NCI-H146 treated with DMSO at 0.1 percent for 48 hours (cell line): ENCODE measurements around the gene FTSJ1.
"Not testable (repeated sequence)": the region's sequence is repeated elsewhere in the genome, so short reads cannot be mapped to it uniquely, and the experiment has no call there.

Experiments used
- DNase-seq: peaks from one replicate; lab custom pipeline; 2025; ENCODE audit not compliant: unreplicated experiment; lab: John Stamatoyannopoulos, UW

FTSJ1 gene

DNA sequence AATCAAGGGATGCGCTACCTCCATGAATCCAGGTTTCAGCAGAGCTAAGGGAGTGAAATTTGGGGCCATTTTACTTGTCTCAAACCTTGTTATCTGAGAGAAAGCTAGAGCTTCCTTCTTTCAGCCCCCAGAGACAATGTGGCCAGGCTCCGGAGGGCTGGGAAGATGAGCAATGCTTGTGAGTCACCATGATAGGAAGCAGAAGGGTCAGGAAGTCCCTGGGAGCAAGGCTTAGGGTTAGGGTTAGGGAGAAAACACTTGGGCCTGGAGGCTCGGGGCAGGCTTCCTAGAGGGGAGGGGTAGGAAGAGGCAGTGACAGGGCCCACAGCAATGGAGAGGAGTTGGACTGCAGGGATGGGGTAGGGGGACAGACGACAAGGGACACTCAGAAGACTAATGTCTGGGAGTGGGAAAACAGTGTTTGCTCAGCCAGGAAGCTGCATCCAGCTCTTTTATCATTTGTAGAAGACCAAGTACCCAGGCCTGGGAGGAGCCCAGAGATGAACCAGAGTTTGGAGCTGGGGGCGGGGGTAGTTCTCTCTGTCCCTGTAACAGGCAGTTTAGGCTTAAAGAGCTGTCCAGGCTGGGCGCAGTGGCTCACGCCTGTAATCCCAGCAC lies 16.4 kb downstream of the FTSJ1 start:
- no peak for DNase-seq

DNA sequence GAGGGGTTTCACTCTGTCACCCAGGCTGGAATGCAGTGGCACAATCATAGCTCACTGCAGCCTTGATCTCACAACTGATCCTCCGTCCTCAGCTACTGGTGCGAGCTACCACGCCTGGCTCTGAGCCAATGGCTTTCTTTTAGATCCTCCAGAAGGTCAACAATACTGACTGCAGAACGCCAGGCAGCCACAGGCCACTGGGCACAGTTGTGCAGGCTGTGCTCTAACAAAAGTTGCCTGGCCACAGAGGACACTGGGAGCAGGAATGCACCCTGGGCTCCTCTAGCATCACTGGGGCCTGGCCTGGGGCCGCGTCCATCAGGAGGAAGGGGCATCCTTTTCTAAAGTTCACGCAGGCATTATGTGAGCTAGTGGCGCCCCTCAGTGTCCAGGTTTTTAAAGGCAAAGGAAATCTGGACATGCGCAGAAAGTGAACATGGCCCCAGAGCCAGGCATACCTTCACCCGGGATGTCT lies 17.9 kb downstream of the FTSJ1 start:
- DNase-seq, result no peak

DNA sequence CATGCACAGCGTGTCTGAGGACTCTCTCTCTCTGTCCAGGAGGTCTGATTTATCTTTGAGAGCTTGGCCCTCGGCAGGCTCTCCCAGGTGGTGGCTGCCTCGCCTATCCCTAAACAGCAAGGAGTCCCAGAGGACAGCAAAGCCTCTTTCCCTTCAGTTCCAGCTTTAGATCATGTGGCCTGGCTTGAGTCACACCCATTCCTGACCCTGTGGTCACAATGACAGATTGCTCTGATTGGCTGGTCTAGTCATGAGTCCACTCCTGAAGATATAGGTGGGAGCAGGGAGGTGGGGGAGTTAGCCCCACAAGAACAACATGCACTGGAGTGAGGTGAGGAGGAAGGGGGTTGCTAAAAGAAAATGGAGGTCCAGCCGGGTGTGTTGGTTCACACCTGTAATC lies 20.7 kb downstream of the FTSJ1 start:
- DNase-seq, result no peak

DNA sequence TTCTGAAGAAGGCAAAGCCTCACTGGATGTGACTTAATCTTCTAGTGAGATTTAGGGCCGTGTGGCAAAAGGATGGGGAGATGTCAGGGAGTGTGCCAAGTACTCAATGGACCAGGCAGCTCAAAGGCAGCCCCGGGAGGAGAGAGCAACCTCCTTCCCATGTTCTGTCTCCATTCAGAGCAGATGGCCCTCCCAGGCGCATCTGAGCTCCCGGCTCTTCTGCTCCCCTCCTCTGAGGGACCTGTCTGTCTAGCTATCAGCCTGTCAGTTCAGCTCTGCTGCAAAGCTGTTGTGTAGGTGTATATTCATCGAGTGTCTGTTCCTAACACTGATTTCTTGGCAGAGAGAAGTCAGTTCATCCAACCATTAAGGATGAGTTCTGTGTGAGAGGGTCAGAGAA lies 21.9 kb downstream of the FTSJ1 start:
- no peak for DNase-seq

DNA sequence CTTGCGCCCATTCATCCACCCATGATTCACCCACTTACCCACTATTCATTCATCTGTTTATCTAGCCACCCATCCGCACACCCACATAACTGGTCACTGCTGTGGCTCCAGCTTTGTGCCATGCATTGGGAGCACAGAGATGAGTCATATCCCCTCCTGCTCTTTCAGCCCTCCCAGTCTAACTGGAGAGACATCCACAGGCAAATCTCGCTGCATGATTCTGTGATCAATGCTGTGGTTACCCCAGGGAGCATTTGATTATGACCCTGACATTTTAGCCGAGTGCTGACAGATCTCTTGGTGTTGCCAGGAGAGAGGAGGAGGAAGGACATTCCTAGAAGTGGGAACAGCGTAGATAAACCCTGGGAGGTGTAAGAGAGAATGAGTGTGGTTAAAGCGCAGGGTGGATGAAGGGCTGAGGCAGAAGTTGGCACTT lies 22.4 kb downstream of the FTSJ1 start:
- DNase-seq, result no peak

DNA sequence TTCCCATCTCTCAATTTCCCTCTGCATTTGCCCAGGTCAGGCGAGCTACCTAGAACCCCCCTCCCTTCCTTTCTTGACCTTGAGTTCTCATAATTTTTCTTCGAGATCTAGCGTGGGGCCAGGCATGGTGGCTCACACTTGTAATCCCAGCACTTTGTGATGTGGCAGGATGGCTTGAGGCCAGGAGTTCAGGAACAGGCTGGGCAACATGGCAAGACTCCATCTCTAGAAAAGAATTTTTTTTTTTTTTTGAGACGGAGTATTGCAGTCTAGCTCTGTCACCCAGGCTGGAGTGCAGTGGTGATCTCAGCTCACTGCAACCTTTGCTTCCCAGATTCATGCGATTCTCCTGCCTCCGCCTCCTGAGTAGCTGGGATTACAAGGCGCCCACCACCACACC lies 28.3 kb downstream of the FTSJ1 start:
- no peak for DNase-seq

DNA sequence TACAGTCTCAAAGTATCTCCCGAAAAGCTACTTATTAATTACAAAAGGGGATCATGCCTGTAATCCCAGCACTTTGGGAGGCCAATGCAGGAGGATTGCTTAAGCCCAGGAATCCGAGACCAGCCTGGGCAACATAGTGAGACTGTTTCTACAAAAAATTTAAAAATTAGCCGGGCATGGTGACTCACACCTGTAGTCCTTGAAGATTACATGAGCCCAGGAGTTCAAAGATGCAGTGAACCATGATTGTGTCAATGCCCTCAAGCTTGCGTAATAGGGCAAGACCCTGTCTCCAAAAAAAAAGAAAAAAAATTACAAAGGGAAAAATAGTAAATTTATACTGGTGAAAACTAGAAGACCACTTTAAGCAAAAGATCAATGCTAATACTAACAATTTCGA lies 29.5 kb downstream of the FTSJ1 start:
- DNase-seq, result no peak

DNA sequence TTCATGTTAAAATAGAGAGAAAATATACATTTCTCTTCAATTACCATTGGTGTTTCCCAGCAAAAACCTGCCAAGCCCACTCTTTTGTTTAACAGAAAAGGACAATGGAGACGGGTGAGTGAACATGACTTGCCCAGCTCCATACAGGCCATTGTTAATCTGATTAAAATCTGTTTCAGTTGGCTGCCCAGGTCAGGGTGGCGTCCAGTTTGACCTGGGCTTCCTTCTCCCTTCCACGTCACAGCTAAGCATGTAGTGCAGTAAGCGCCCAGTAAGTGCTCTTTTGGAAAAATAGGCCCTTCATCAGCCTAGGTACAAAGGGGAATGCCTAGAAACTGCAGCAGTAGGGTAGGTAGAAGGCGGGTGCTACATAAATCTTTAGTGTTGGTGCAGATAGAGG lies 31.2 kb downstream of the FTSJ1 start:
- DNase-seq, result no peak

DNA sequence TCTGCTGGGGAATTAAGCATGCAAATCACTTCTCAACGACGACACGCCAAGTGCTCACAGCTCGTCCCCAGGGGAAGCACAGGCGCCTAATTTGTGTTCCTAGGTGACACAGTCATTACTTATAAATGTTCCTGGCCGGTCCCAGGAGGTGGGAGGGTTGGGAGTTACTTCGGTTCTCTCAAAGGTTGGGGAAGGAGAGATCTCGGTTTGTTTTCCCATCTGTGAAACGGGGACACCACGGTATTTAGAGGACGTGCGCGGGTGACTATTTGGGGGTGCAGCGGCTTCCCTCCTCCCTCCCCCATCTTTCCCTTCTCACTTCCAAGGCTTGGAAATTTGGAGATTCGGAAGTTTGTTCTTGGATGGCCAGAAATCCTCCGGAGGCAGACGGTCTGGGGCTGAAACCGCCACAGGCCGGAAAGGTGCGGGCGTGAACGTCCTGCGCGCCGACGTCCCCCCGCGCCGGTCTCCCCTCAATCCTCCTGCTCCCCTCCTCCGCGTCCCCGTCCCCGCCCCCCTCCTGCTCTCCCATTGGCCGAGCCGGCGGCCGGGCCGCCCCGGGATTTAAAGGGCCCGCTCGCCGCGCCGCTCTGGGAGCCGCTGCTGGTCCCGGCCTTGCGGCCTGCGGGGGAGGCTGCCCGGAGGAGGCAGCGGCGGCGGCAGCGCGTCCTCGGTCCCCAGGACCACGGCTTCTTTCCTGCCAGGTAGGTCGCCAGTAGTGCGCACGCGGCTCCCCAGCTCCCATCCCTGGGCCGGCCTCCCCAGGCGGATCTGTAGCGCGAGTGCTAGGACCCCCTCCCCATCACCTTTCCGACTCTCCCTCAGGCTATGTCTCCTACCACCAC lies 32.6 kb downstream of the FTSJ1 start, which contains the start of gene PORCN:
TSS of gene PORCN (plus strand) at position 593 of the 845 bp plus-strand sequence. CDS start 829 bp downstream, outside the sequence.
- DNase-seq, result peak; percentile 39

DNA sequence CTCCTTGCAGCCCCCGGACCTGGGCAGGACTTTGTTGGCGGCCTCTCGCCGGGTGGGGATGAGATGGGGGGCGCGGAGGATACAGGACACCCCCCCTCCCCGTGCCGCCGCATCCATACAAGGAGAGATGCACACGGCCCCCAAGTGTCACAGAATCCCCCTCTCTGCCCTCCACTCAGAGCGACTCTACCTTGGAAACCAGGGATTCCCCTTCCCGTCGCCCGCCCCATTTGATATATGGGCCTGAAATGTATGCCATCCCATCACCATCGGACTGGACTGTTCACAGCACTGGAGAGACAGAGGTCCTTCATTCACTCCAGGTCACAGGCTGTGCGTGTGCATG lies 33.2 kb downstream of the FTSJ1 start:
- no peak for DNase-seq

DNA sequence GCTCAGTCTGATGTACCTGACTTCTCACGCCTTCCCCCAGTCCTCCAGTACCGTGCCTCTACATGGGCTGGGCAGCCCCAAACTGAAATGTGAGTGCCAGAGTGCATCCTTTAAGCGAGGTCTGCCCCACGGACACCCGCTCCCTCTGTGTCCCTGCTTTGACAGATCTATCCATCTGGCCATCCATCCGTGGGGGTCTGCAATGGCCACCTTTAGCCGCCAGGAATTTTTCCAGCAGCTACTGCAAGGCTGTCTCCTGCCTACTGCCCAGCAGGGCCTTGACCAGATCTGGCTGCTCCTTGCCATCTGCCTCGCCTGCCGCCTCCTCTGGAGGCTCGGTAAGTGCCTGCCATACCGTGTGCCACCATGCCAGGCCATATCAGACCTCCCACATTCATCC lies 33.6 kb downstream of the FTSJ1 start:
- no peak for DNase-seq

DNA sequence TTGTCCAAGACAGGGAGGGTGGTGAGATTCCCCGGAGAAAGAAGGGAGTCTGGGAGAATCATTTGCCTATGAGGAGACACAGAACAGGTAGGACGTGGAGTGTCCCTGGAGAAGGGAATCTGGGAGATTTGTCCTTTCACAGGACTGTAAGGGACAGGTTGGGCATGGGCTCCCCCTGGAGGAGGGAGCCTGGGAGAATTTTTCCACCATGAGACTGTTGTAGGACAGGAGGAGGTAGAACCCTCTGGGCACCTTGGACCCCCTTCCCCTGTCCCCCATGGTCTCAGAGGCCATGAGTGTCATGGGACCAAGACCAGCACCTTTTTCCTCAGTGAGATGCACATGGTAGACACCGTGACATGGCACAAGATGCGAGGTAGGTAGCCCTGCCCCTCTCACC lies 35.6 kb downstream of the FTSJ1 start:
- DNase-seq, result no peak

DNA sequence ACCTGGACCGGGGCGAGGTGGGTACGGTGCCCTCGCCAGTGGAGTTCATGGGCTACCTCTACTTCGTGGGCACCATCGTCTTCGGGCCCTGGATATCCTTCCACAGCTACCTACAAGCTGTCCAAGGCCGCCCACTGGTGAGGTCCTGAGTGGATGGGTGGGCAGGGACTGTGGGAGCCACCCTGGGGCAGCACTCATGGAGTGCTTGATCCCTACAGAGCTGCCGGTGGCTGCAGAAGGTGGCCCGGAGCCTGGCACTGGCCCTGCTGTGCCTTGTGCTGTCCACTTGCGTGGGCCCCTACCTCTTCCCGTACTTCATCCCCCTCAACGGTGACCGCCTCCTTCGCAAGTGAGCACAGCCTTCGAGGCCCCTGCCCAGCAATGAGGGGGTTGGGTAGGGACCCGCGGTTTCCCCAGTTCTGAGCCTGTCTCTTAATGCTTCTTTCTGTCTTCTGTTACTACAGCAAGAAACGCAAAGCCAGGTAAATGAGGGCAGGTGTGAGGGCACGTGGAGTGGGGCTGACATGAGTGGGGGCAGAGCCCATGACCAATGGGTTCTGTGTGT lies 36.5 kb downstream of the FTSJ1 start:
- DNase-seq, result no peak

DNA sequence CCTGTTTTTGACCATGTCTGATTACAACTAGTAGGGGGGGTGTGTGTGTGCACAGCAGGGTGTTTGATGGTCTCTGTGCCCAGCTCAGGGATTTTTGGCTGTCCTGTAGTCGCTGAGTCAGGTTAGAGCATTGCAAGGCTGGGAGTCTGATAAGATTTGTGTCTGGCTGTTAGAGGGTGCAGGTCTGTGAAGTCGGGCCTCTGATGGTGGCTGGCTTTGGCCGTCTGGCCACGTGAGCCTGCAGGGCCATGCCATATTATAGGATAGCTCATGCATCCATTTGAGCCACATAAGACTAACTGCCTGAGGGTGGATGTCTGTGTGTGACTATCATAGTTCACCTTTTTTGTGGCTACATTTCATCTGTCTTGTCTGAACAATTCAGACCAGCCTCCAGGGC lies 37.7 kb downstream of the FTSJ1 start:
- no peak for DNase-seq

DNA sequence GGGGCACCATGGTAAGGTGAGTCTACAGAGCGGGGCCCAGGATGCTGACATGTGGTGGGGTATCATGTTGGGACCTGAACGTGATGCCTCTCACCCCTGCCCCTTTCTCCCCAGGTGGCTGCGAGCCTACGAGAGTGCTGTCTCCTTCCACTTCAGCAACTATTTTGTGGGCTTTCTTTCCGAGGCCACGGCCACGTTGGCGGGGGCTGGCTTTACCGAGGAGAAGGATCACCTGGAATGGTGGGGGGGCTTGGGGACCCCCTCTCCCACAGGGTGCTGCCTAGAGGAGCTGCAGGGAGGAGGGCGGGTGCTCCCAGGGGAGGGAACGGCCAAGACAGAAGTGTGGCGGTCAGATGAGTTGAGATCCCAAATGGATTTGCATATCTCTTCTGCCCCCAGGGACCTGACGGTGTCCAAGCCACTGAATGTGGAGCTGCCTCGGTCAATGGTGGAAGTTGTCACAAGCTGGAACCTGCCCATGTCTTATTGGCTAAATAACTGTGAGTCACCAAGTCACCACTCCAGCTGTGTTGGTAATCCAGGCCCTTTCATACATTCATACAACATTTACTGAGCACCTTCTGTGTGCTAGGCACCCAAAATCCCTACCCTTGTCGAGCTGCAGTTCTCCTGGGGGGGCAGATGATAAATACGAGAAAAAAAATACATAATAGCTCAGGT lies 38.3 kb downstream of the FTSJ1 start:
- DNase-seq, result no peak

DNA sequence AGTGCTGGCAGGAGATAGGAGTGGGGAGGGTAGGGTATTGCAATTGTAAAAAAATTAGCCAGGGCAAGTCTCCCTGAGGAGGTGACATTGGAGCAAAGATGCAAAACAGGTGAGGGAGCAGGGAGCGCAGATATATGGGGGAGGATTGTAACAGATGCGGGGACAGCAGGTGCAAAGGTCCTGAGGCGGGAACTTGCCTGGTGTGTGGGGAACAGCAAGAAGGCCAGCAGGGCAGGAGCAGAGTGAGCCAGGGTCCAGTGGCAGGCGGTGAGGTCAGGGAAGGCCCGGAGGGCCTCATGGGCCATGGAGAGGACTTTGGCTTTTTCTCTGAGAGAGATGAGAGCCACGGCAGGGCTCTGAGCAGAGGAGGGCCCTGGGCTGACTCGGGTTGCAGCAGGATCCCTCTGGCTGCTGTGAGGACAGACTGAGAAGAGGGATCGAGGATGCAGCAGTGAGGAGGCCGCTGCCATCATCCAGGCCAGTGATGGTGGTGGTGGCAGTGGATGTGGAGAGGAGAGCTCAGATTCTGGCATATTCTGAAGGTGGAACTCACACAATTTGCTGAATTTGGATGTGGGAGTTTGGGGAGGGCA lies 39.0 kb downstream of the FTSJ1 start:
- no peak for DNase-seq

DNA sequence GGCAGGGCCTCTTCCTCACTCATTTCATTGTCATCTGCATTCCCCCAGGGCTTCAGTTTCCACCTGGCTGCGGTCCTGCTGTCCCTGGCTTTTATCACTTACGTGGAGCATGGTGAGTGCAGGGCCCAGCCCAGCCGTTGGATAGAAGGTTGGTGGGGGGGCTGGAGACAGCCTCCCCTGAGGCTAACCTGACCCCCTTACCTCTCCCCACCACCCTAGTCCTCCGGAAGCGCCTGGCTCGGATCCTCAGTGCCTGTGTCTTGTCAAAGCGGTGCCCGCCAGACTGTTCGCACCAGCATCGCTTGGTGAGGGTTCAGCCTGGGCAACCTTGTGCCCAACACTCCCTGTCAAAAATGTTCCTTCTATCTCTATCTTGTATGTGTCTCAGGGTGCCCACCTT lies 39.8 kb downstream of the FTSJ1 start:
- no peak for DNase-seq

DNA sequence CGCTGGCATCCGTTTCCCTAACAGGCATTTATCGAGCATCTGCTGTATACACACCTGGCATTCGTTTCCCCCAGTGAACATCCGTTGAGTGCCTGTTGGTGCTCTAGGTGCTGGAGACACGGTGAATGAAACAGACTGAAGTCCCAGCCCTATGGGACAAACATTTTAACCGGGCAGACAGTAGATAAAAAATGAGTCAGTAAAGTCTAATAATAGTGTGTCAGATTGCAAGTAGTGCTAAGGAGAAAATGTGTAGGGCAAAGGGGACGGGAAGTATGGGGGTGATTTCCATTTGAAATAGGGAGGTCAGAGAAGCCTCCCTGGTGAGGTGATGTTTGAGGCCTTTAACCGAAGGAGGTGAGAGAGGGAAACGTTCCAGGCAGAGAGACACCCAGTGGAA lies 40.3 kb downstream of the FTSJ1 start:
- no peak for DNase-seq

DNA sequence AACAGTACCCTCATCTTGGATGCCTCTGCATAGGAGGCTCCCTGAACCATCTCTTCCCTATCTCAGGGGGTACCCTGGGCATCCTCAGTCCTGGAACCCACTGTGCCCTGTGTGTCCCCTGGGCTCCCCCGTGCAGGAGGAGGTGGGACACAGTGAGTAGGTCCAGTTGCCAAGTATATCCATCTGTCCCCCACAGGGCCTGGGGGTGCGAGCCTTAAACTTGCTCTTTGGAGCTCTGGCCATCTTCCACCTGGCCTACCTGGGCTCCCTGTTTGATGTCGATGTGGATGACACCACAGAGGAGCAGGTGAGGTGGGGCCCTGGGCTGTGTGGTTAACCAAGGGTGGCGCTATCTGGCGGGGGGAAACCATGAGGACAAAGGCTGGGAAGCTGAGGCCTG lies 41.0 kb downstream of the FTSJ1 start:
- no peak for DNase-seq

DNA sequence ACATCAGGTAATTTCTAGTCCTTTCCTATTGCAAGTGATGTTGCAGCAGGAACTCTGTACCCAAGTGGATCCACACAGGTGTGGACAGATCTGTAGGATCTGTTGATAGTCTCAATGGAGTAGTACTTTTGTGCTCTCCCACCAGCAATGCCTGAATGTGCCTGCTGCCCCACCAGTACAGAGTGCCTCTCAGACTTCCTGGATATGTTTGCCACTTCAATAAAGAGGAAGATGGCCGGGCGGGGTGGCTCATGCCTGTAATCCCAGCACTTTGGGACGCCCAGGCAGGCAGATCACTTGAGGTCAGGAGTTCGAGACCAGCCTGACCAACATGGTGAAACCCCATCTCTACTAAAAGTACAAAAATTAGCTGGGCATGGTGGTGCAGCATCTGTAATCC lies 43.5 kb downstream of the FTSJ1 start:
- DNase-seq, result not testable (repeated sequence)

DNA sequence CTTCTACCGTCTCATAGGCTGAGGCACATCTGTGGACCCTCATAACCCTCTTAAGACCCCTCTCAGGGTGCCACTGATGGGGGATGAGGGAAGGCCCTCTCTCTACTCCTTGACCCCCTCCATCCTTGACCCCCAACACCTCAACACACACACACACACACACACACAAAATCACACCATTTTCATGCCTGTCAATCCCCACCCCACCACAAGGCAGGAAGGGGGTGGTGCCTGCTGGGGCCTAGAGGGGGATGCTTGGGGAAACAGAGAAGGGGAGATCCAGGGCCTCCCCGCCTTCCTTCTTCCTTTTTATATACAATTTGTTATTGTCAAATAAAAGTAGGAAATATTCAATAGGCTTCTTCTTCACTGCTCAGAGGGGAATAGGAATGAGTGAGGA lies 44.5 kb downstream of the FTSJ1 start:
- DNase-seq, result no peak
